Keratinocyte (primary cell): ENCODE data around the gene GLIPR1L2. TPM values are rescaled to one million over a fixed set of nuclear protein-coding genes. Genes with fewer than 3 reads are reported as not detected.

Experiments
- DNase-seq: peaks from one replicate; pipeline ENCODE4 v3.0.0-alpha.2; 2011; ENCODE audit warnings: low read depth, missing footprints, low spot score
- FAIRE-seq: peaks from 2 replicates; lab custom pipeline; 2011; peaks lifted over from hg19 to GRCh38; lab: Jason Lieb, UNC
- H2AFZ ChIP-seq: 2 replicates; pipeline ENCODE4 v1.6.0; 2012; ENCODE audit warnings: low read length, control low read depth, inconsistent platforms; ENCODE audit not compliant: control insufficient read depth
- H3K27ac ChIP-seq: 2 replicates; pipeline ENCODE4 v1.5.1; 2011; ENCODE audit warnings: low read length; ENCODE audit not compliant: control insufficient read depth, insufficient read depth
- H3K27me3 ChIP-seq: 3 replicates; pipeline ENCODE4 v1.6.0; 2011; ENCODE audit warnings: low read length; ENCODE audit not compliant: control insufficient read depth, insufficient read depth; ENCODE audit errors: extremely low read depth
- H3K36me3 ChIP-seq, 2 experiments: 2 replicates in 1 of 2; 3 replicates in 1 of 2; pipeline ENCODE4 v1.5.1; 2011; ENCODE audit warnings: low read length in 2 of 2, mild to moderate bottlenecking in 1 of 2; ENCODE audit not compliant: control insufficient read depth in 2 of 2, insufficient read depth in 2 of 2; ENCODE audit errors: extremely low read depth in 1 of 2
- H3K4me1 ChIP-seq: 3 replicates; pipeline ENCODE4 v1.5.1; 2011; ENCODE audit warnings: low read length; ENCODE audit not compliant: control insufficient read depth, insufficient read depth; ENCODE audit errors: extremely low read depth
- H3K4me2 ChIP-seq: 3 replicates; pipeline ENCODE4 v1.6.0; 2011; ENCODE audit warnings: low read depth, low read length; ENCODE audit not compliant: control insufficient read depth, insufficient read depth; ENCODE audit errors: extremely low read depth
- H3K4me3 ChIP-seq, 3 experiments: fragments of 200-600 bp in 1 of 3; sonication (generic) in 1 of 3; 2 replicates in 2 of 3; 3 replicates in 1 of 3; pipeline ENCODE4 v1.5.1; 2011 to 2016; ENCODE audit warnings: low read length in 3 of 3, mild to moderate bottlenecking in 3 of 3, control low read depth in 2 of 3, inconsistent platforms in 1 of 3, low read depth in 1 of 3, mixed read lengths in 1 of 3, mixed run types in 1 of 3, moderate library complexity in 1 of 3; ENCODE audit not compliant: control insufficient read depth in 2 of 3, insufficient read depth in 2 of 3; ENCODE audit errors: extremely low read depth in 1 of 3
- H3K79me2 ChIP-seq: 2 replicates; pipeline ENCODE4 v1.6.0; 2012; ENCODE audit warnings: low read length; ENCODE audit not compliant: control insufficient read depth, insufficient read depth
- H3K9ac ChIP-seq: 3 replicates; pipeline ENCODE4 v1.6.0; 2011; ENCODE audit warnings: low read length; ENCODE audit not compliant: control insufficient read depth, insufficient read depth; ENCODE audit errors: extremely low read depth
- H3K9me1 ChIP-seq: 3 replicates; pipeline ENCODE4 v1.6.0; 2011; ENCODE audit warnings: low read length; ENCODE audit not compliant: control insufficient read depth, insufficient read depth; ENCODE audit errors: extremely low read depth
- H3K9me3 ChIP-seq: 2 replicates; pipeline ENCODE4 v1.5.1; 2012; ENCODE audit warnings: low read depth, low read length; ENCODE audit not compliant: control insufficient read depth
- H4K20me1 ChIP-seq: 3 replicates; pipeline ENCODE4 v1.6.0; 2011; ENCODE audit warnings: low read length; ENCODE audit not compliant: control insufficient read depth, insufficient read depth; ENCODE audit errors: extremely low read depth
- EZH2 ChIP-seq: IDR thresholded peaks from one replicate; pipeline ENCODE4 v1.6.1; 2012; ENCODE audit warnings: inconsistent platforms, mild to moderate bottlenecking, low read length, moderate library complexity
- dilution Hi-C: fragments of 300-500 bp; cut with MboI; formaldehyde crosslinking; loops from one replicate; pipeline ENCODE4 v1.7.0; 2020; ENCODE audit warnings: low sequenced_read_pairs; ENCODE audit not compliant: extremely low pct_ligation_motif_present
- polyA plus RNA-seq, 5 experiments: library from polyadenylated mRNA; depleted of rRNA in 3 of 5; stranded (reverse) in 3 of 5; stranded (forward) in 1 of 5; unstranded in 1 of 5; fragments of >200 nt; gene quantifications; 1 replicate in 1 of 5; 2 replicates in 3 of 5; 3 replicates in 1 of 5; pipeline versions ENCODE4 v1.2.1 to v1.2.3, GENCODE V29; 2011 to 2012; ENCODE audit warnings: missing spikeins in 2 of 5, low read depth in 1 of 5, low replicate concordance in 1 of 5
- TF ChIP-seq, protein P1 (sequence below), 3 experiments: IDR thresholded peaks in 1 of 3; conservative IDR thresholded peaks in 1 of 3; optimal IDR thresholded peaks in 1 of 3; 2 replicates in 2 of 3; 3 replicates in 1 of 3; pipeline versions ENCODE3 to v1.5.1; 2011; ENCODE audit warnings: low read length in 3 of 3, mild to moderate bottlenecking in 3 of 3, moderate library complexity in 2 of 3, control low read depth in 1 of 3, inconsistent platforms in 1 of 3; ENCODE audit not compliant: insufficient read depth in 2 of 3; ENCODE audit errors: extremely low read depth in 1 of 3

Gene GLIPR1L2
- polyA plus RNA-seq, 1 donor (not counting 4 experiments of a cell fraction or from before 2014, with no cell fraction given): 0.41 TPM

DNA sequence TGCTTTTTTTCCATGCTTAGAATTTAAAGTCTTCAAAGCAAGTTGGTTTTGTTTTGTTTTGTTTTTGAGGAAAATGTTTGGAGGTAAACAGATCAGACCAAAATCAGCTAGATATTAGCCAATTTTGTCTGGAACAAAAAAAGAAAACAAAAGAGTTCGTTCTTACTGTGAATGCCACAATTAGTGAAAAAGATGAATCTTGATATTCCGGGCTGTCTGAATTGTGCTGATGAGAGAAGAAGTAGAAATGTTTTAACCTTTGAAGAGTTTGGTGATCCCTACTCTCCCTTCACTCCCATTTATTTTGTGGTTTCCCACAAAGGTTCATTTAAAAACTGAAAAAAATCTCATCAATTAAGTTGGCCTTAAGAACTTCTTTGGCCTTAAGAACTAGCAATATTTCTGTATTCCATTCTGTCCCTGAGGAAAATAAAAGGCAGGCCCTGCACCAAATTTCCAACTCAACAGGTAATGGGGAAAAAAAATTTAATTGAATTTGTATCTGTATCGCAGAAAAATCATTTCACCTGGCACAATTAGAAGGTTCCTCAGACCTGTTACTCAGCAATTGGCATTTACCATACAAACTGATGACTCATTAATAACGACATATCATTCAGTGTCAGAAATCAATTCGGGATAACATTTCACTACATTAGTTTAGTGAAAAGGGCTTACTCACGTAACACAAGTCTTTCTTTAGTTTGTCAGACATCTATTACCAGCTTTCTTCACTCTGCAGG, 562 bp upstream of the GLIPR1L2 start:
- peak overlapping the region; percentile 86 for H3K27ac ChIP-seq
- H3K4me3 ChIP-seq: peak overlapping the region; percentile 55 to 87 (median 77)
- peak overlapping the region; percentile 87 for H3K9ac ChIP-seq
- no peaks in the 10 kb centered on the region for H4K20me1 ChIP-seq
- H3K36me3 ChIP-seq: no peaks in the 10 kb centered on the region
- DNase-seq (peak; percentile 54), FAIRE-seq (no peak)
- dilution Hi-C loops: no loop called here
- no peak for TF ChIP-seq EZH2
- TF ChIP-seq, protein P1, sequence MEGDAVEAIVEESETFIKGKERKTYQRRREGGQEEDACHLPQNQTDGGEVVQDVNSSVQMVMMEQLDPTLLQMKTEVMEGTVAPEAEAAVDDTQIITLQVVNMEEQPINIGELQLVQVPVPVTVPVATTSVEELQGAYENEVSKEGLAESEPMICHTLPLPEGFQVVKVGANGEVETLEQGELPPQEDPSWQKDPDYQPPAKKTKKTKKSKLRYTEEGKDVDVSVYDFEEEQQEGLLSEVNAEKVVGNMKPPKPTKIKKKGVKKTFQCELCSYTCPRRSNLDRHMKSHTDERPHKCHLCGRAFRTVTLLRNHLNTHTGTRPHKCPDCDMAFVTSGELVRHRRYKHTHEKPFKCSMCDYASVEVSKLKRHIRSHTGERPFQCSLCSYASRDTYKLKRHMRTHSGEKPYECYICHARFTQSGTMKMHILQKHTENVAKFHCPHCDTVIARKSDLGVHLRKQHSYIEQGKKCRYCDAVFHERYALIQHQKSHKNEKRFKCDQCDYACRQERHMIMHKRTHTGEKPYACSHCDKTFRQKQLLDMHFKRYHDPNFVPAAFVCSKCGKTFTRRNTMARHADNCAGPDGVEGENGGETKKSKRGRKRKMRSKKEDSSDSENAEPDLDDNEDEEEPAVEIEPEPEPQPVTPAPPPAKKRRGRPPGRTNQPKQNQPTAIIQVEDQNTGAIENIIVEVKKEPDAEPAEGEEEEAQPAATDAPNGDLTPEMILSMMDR (optimal IDR thresholded peaks at IDR 0.05 in 1 of 3, IDR thresholded peaks at IDR 0.05 in 1 of 3, conservative IDR thresholded peaks at IDR 0.05 in 1 of 3; ENCODE audit: extremely low read depth in 1 of 3, insufficient read depth in 2 of 3, low read length in 3 of 3): no peak
- peak overlapping the region; percentile 74 for H2AFZ ChIP-seq
- H3K4me2 ChIP-seq: peak overlapping the region; percentile 77
- peaks cover 25% of the 10 kb centered on the region for H3K4me1 ChIP-seq
- no peaks in the 10 kb centered on the region for H3K27me3 ChIP-seq
- H3K9me1 ChIP-seq: no peaks in the 10 kb centered on the region
- H3K9me3 ChIP-seq: no peaks in the 10 kb centered on the region
- H3K79me2 ChIP-seq: no peaks in the 10 kb centered on the region

DNA sequence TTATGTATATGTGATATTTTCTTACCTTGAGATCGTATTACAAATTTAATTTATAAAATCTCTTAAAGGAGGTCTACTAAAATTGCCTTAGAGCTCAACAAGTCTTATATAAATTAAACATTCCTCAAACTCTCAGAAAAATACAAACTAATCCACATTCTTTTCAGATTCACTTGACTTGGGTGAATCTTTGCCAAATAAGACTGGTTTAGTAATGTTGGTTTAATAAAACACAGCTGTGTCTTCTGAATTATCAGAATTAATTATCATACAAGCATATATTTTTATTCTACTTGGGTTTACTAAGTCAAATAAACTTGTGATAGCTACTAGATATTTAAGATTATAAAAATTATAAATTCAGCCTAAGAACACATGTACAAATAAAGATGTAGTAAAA, 13.3 kb downstream of the GLIPR1L2 start:
- Histone ChIP-seq H3K36me3 (no peaks in the 10 kb centered on the region), H3K9me3 (no peaks in the 10 kb centered on the region), H3K9me1 (no peaks in the 10 kb centered on the region), H2AFZ (no peak overlapping the region), H3K27ac (no peak overlapping the region), H4K20me1 (no peaks in the 10 kb centered on the region), H3K9ac (no peak overlapping the region), H3K4me1 (no peaks in the 10 kb centered on the region), H3K79me2 (no peaks in the 10 kb centered on the region), H3K4me3 (no peak overlapping the region), H3K27me3 (no peaks in the 10 kb centered on the region), H3K4me2 (no peak overlapping the region)
- dilution Hi-C loops: no loop called here
- TF ChIP-seq, protein P1 (optimal IDR thresholded peaks at IDR 0.05 in 1 of 3, IDR thresholded peaks at IDR 0.05 in 1 of 3, conservative IDR thresholded peaks at IDR 0.05 in 1 of 3; ENCODE audit: extremely low read depth in 1 of 3, insufficient read depth in 2 of 3, low read length in 3 of 3): no peak
- no peak for TF ChIP-seq EZH2
- FAIRE-seq (no peak), DNase-seq (no peak)
